ENCODE data around the gene MRPL20. TPM values are rescaled to one million over a fixed set of nuclear protein-coding genes. Genes with fewer than 3 reads are reported as not detected.
A peak's percentile ranks its signal among the peaks of the same experiment; 100 is the strongest.

MRPL20 gene
- total RNA-seq, 4 donors from 2014 or later, result 93.6 to 119 (median 109) TPM

GRCh38 chr1:1359664-1360468 lies 47.2 kb downstream of the MRPL20 start:
- Histone ChIP-seq H3K4me1 (peaks cover 65% of the 10 kb centered on the region), H3K27ac (peak overlapping the region; percentile 88), H3K27me3 (peaks cover 7% of the 10 kb centered on the region), H3K9me3 (no peaks in the 10 kb centered on the region), H3K4me3 (peak overlapping the region; percentile 9), H3K36me3 (no peaks in the 10 kb centered on the region)
- no peak for TF ChIP-seq POLR2AphosphoS5 (IDR thresholded peaks at IDR 0.05)
- no peak for TF ChIP-seq EP300 (IDR thresholded peaks at IDR 0.05)
- no peak for TF ChIP-seq CTCF (IDR thresholded peaks at IDR 0.05)
- no peak for TF ChIP-seq POLR2A (IDR thresholded peaks at IDR 0.05)
- 45% methylated on average over 15 of the region's 28 CpGs for WGBS
- no peak for DNase-seq (ENCODE audit: low spot score in 2 of 2)

GRCh38 chr1:1359308-1359663 lies 47.8 kb downstream of the MRPL20 start:
- Histone ChIP-seq H3K27ac (peak overlapping the region; percentile 88), H3K4me1 (peaks cover 71% of the 10 kb centered on the region), H3K27me3 (peaks cover 13% of the 10 kb centered on the region), H3K9me3 (no peaks in the 10 kb centered on the region), H3K36me3 (no peaks in the 10 kb centered on the region), H3K4me3 (peak overlapping the region; percentile 48)
- WGBS, result 62% methylated on average over 5 of the region's 6 CpGs
- DNase-seq (ENCODE audit: low spot score in 2 of 2), result no peak
- no peak for TF ChIP-seq POLR2A (IDR thresholded peaks at IDR 0.05)
- no peak for TF ChIP-seq CTCF (IDR thresholded peaks at IDR 0.05)
- TF ChIP-seq POLR2AphosphoS5 (IDR thresholded peaks at IDR 0.05), result no peak
- no peak for TF ChIP-seq EP300 (IDR thresholded peaks at IDR 0.05)

GRCh38 chr1:1358433-1359271 lies 48.4 kb downstream of the MRPL20 start, which contains the start of gene MXRA8:
TSS of gene MXRA8 (minus strand) at chr1:1358555. CDS start at chr1:1358504, 51 bp downstream.
- peaks cover 77% of the 10 kb centered on the region for H3K4me1 ChIP-seq
- 35% methylated on average over 2 of the region's 29 CpGs for WGBS
- no peaks in the 10 kb centered on the region for H3K9me3 ChIP-seq
- H3K4me3 ChIP-seq, result peak within 1 kb of the TSS; percentile 48
- no peaks in the 10 kb centered on the region for H3K36me3 ChIP-seq
- peak within 1 kb of the TSS; percentile 88 for H3K27ac ChIP-seq
- no peak for DNase-seq (ENCODE audit: low spot score in 2 of 2)
- H3K27me3 ChIP-seq, result peaks cover 19% of the 10 kb centered on the region
- TF ChIP-seq CTCF (IDR thresholded peaks at IDR 0.05) (no peak), EP300 (IDR thresholded peaks at IDR 0.05) (no peak), POLR2AphosphoS5 (IDR thresholded peaks at IDR 0.05) (no peak), POLR2A (IDR thresholded peaks at IDR 0.05) (no peak)

GRCh38 chr1:1357871-1358432 lies 49.1 kb downstream of the MRPL20 start:
- peak overlapping the region; percentile 48 for H3K4me3 ChIP-seq
- 23% methylated on average over 8 of the region's 18 CpGs for WGBS
- DNase-seq (ENCODE audit: low spot score in 2 of 2), result no peak
- H3K27me3 ChIP-seq, result peaks cover 26% of the 10 kb centered on the region
- H3K27ac ChIP-seq, result peak overlapping the region; percentile 88
- H3K36me3 ChIP-seq, result no peaks in the 10 kb centered on the region
- H3K9me3 ChIP-seq, result no peaks in the 10 kb centered on the region
- no peak for TF ChIP-seq POLR2A (IDR thresholded peaks at IDR 0.05)
- TF ChIP-seq POLR2AphosphoS5 (IDR thresholded peaks at IDR 0.05), result no peak
- TF ChIP-seq CTCF (IDR thresholded peaks at IDR 0.05), result no peak
- no peak for TF ChIP-seq EP300 (IDR thresholded peaks at IDR 0.05)
- peaks cover 84% of the 10 kb centered on the region for H3K4me1 ChIP-seq

All from suprapubic skin (tissue), 4 donors.